Measurements from ENCODE around the gene INPP5J.
"Not testable (repeated sequence)": the region's sequence is repeated elsewhere in the genome, so short reads cannot be mapped to it uniquely, and the experiment has no call there.

The INPP5J gene

GRCh38 chr22:31086703-31087330 is 35.9 kb upstream of the INPP5J start:
- no peak for DNase-seq (ENCODE audit: low read depth, low spot score)

GRCh38 chr22:31087744-31088215 is 35.0 kb upstream of the INPP5J start:
- DNase-seq (ENCODE audit: low read depth, low spot score), result no peak

DNA sequence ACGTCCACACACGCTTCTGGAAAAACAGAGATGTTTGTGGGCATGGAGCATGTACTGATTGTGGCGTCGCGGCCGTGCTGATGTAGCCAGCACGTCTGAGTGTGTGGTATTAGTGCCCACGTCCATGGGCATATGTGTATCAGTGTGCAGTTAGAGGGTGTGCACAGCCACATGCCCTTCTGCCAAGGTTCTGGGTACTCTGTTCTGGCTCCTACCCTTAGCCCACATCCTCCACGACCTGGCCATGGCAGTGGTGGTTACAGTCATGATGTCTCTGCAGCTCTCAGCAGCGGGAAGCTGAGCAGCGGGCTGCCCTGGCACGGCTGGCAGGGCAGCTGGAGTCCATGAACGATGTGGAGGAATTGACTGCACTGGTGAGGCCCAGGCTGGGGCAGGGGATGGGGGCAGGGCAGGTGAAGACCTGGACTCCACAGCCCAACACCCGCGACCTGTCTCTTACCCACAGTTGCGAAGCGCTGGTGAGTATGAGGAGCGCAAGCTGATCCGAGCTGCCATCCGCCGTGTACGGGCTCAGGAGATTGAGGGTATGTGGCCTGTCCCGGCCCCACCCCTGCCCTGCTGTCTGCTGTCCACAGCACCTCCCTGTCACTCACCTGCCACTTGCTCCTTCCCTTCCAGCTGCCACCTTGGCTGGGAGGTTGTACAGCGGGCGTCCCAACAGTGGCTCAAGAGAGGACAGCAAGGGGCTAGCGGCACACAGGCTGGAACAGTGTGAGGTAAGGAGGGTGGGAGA is 34.4 kb upstream of the INPP5J start:
- no peak for DNase-seq (ENCODE audit: low read depth, low spot score)

DNA sequence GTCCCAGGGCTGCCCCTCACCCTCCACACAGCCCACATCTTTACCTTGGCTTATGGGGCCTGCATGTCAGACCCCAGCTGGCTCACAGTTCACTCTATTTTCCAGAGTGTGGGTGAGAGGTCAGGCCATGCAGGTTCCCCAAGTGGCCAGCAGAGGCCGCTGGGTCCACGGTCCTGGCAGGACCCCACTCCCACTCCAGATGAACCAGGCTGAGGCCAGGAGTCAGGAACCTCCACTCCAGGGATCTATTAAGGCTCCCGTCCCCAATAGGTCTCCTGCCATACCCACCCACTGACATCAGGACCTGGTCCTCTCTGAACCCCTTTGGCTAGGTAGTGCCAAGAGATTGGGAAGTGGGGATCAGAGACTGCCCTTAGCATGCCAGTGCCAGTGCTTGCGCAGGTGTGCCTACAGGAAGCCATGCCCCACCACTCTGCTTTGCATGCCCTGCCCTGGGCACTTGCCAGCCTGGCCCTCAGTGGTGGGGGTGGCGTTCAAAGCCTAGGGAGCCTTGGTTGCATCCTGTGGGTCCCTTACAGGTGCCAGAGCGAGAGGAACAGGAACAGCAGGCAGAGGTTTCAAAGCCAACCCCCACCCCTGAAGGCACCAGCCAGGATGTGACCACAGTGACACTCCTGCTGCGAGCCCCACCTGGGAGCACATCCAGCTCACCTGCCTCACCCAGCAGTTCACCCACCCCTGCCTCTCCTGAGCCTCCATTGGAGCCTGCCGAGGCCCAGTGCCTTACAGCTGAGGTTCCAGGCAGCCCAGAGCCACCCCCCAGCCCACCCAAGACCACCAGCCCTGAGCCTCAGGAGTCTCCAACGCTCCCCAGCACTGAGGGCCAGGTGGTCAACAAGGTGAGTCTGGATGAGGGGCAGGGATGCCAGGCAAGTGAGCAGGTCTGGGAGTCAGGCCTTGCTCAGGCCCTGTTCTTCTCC is 33.3 kb upstream of the INPP5J start:
- no peak for DNase-seq (ENCODE audit: low read depth, low spot score)

DNA sequence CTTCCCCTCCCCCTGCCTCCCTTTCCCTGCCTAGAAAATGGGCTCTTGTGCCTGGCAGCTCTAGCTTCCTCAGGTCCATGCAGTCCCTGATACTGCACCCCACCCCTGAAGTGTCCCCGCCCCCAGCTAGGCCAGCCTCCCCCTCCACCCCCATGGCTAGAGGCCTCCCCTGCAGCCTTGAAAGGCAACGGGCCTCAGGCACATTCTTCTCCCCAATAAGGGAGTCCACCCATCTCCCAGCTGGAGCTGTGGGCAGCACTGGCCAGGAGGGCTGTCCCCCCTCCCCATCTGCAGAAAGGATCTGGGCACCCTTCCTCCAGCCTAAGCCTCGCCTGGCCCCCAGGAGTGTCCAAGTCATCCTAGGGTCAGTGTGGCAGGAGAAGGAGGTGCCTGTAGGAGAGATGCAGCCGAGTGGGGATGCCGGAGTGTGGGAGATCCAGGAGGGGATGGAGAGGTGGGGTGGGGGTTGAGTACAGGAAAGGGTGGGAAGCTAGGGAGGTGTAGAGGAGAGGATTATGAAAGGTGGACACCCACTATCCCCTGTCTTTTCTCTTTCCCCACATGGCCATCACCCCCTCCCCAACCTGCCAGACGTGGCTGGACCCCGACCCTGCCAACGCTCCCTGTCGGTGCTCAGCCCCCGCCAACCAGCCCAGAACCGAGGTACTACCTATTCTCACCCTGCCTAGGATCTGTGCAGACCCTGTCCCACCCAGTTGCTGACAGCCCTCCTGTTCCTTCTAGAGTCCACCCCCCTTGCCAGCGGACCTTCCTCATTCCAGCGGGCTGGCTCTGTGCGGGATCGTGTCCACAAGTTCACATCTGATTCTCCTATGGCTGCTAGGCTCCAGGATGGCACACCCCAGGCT is 32.3 kb upstream of the INPP5J start:
- DNase-seq (ENCODE audit: low read depth, low spot score), result no peak

- no peak for DNase-seq (ENCODE audit: low read depth, low spot score)
Observed at GRCh38 chr22:31091106-31091975, 31.4 kb upstream of the INPP5J start.

- DNase-seq (ENCODE audit: low read depth, low spot score), result no peak
Observed at GRCh38 chr22:31092161-31092560, 30.6 kb upstream of the INPP5J start.

- no peak for DNase-seq (ENCODE audit: low read depth, low spot score)
Observed at GRCh38 chr22:31093086-31093850, 29.5 kb upstream of the INPP5J start.

GRCh38 chr22:31094021-31094551 is 28.7 kb upstream of the INPP5J start:
- no peak for DNase-seq (ENCODE audit: low read depth, low spot score)

DNA sequence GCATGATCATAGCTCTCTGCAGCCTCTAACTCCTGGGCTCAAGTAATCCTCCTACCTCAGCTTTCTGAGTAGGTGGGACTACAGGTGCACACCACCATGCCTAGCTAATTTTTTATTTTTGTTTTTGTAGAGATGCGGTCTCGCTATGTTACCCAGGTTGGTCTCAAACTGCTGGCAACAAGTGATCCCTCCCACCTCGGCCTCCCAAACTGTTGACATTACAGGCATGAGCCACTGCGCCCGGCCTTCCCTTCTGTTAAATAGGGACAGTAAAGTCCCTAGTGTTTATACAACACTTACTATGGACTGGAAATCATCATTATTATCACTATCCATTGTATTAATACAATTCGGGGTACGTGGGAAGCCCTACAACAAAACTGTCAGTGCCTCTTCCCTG is 28.0 kb upstream of the INPP5J start:
- no peak for DNase-seq (ENCODE audit: low read depth, low spot score)

DNA sequence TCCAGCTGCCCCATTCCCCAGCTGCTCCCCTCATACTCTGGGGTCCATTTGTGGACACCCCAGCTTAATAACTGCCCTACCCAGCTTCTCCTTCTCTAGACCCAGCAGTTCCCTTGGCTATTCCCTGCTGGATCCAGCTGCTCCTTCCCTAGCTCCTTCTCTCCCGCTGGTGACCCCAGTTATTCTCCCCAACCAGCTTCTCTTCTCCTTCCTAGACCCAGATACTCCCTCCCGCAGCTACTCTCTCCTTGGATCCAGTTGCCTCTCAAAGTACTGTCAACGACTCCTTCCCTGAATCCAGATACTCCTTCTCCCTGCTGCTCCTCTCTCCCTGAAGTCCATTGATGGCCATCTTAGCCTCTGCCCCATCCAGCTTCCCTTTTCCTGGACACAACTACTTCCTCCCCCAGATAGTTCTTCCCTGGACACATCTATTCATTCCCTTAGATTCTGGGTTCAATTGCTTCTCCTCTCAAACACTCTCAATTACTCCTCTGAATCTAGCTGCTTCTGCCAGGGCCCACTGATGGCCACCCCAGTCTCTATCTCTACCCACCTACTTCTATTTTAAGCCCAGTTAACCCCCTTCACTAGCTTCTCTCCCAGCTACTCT is 27.0 kb upstream of the INPP5J start:
- no peak for DNase-seq (ENCODE audit: low read depth, low spot score)

DNA sequence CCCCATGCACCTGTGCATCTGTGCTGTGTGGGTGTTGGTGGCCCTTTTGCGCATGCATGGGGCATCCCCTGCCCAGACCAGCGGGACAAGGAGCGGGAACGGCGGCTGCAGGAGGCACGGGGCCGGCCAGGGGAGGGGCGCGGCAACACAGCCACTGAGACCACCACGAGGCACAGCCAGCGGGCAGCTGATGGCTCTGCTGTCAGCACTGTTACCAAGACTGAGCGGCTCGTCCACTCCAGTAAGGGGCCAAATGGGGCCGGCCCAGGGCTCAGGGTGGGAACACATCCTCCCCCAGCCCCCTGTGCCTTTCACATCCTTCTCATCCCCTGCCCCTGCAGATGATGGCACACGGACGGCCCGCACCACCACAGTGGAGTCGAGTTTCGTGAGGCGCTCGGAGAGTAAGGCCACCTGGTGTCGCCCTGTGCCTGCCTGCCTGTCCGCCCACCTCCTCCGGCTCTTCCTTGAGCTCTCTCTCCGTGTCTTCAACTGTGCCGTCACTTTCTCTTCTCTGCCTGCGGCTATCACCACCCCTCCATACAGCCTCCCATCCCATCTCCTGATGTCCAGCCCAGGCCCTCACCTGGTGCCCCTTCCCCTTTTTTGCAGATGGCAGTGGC is 26.0 kb upstream of the INPP5J start:
- DNase-seq (ENCODE audit: low read depth, low spot score), result no peak

- DNase-seq (ENCODE audit: low read depth, low spot score), result not testable (repeated sequence)
Observed at GRCh38 chr22:31097539-31097938, 25.2 kb upstream of the INPP5J start.

GRCh38 chr22:31097941-31098631 is 24.7 kb upstream of the INPP5J start:
- DNase-seq (ENCODE audit: low read depth, low spot score), result no peak

GRCh38 chr22:31098632-31099110 is 24.1 kb upstream of the INPP5J start:
- no peak for DNase-seq (ENCODE audit: low read depth, low spot score)

- no peak for DNase-seq (ENCODE audit: low read depth, low spot score)
Observed at GRCh38 chr22:31099386-31099785, 23.4 kb upstream of the INPP5J start.
